Activated CD4-positive, alpha-beta memory T cell treated with anti-CD3 and anti-CD28 coated beads, Interleukin-2, amount 10 ng/mL, durations not matched to agents 7 days and 5 days (primary cell): Measurements from ENCODE around the gene ERO1B. TPM values are rescaled to one million over a fixed set of nuclear protein-coding genes. Genes with fewer than 3 reads are reported as not detected.

Experiments
- total RNA-seq, 2 experiments: library from RNA; stranded (reverse); gene quantifications; one replicate each; pipeline ENCODE4 v1.2.3, GENCODE V29; 2021

Gene ERO1B
- total RNA-seq, 2 experiments from 2014 or later: 4.1 TPM

Other genes with a start within 250 kb of the ERO1B start
- under 1 TPM; 0.45 TPM for gene NID1, start 216.9 kb downstream of the ERO1B start, total RNA-seq
- 1 to 10 TPM; 8.6 to 9.5 TPM for gene GPR137B, start 139.4 kb downstream of the ERO1B start, total RNA-seq
- gene EDARADD, start 112.3 kb upstream of the ERO1B start, total RNA-seq: 1 to 10 TPM; 5.4 to 6.2 TPM
- gene LGALS8, start 242.0 kb upstream of the ERO1B start, total RNA-seq: 100 to 1,000 TPM; 145 to 146 TPM